H1 (cell line): ENCODE data around the gene WDR90. TPM values are rescaled to one million over a fixed set of nuclear protein-coding genes. Genes with fewer than 3 reads are reported as not detected.

Experiments
- CTCF ChIA-PET: fragments of 300-600 bp; sonication (Branson Sonifier 250); formaldehyde crosslinking; loops from one replicate; lab custom pipeline; 2021; ENCODE audit not compliant: partially characterized antibody; lab: Charles Lee
- POLR2A ChIA-PET: fragments of 300-600 bp; sonication (Branson Sonifier 250); formaldehyde crosslinking; loops from one replicate; lab custom pipeline; 2021; ENCODE audit warnings: inconsistent platforms; ENCODE audit not compliant: partially characterized antibody; lab: Charles Lee
- DNase-seq, 2 experiments: peaks; one replicate each; pipeline versions ENCODE4 v3.0.0 to v3.0.0-alpha.2; 2010 to 2022; ENCODE audit warnings: low spot score in 2 of 2, low read depth in 1 of 2, mixed read lengths in 1 of 2
- FAIRE-seq: peaks from 2 replicates; lab custom pipeline; 2011; peaks lifted over from hg19 to GRCh38; lab: Jason Lieb, UNC
- H2AFZ ChIP-seq: 2 replicates; pipeline ENCODE4 v1.8.1; 2012; ENCODE audit warnings: low read length, inconsistent platforms
- H2AK5ac ChIP-seq: 2 replicates; pipeline ENCODE4 v1.6.1; 2013; ENCODE audit warnings: low read depth, low read length
- H2BK120ac ChIP-seq: replicated peaks from 2 replicates; pipeline ENCODE3; 2013; ENCODE audit warnings: low read depth, low read length, inconsistent platforms
- H2BK12ac ChIP-seq: 2 replicates; pipeline ENCODE4 v1.6.1; 2013; ENCODE audit warnings: low read depth, low read length
- H2BK15ac ChIP-seq: 2 replicates; pipeline ENCODE4 v1.6.1; 2013; ENCODE audit warnings: low read length
- H2BK20ac ChIP-seq: 2 replicates; pipeline ENCODE4 v1.6.1; 2013; ENCODE audit warnings: low read length
- H2BK5ac ChIP-seq: 2 replicates; pipeline ENCODE4 v1.6.1; 2013; ENCODE audit warnings: low read depth, low read length
- H3K14ac ChIP-seq: 2 replicates; pipeline ENCODE4 v1.6.1; 2013; ENCODE audit warnings: inconsistent platforms; ENCODE audit not compliant: insufficient read length
- H3K18ac ChIP-seq: 2 replicates; pipeline ENCODE4 v1.6.1; 2013; ENCODE audit warnings: low read length; ENCODE audit errors: extremely low read depth
- H3K23ac ChIP-seq: 2 replicates; pipeline ENCODE4 v1.6.1; 2013; ENCODE audit warnings: inconsistent platforms; ENCODE audit not compliant: insufficient read length
- H3K23me2 ChIP-seq: 2 replicates; pipeline ENCODE4 v1.6.1; 2013; ENCODE audit warnings: low read depth, low read length
- H3K27ac ChIP-seq: 2 replicates; pipeline ENCODE4 v1.6.1; 2011; ENCODE audit warnings: low read depth, low read length, inconsistent platforms
- H3K27me3 ChIP-seq, 4 experiments: replicated peaks in 1 of 4; 1 replicate in 1 of 4; 2 replicates in 3 of 4; pipeline versions ENCODE4 v1.6.1 to v1.8.1; 2011 to 2013; ENCODE audit warnings: low read length in 3 of 4, mild to moderate bottlenecking in 3 of 4, inconsistent platforms in 2 of 4, mixed read lengths in 2 of 4, moderate library complexity in 1 of 4; ENCODE audit not compliant: control insufficient read depth in 3 of 4, insufficient read depth in 3 of 4; ENCODE audit errors: extremely low read depth in 1 of 4
- H3K36me3 ChIP-seq, 4 experiments: 2 replicates each; pipeline versions ENCODE4 v1.6.1 to v1.8.1; 2011 to 2013; ENCODE audit warnings: mild to moderate bottlenecking in 4 of 4, low read length in 3 of 4, moderate library complexity in 2 of 4, control low read depth in 1 of 4, inconsistent platforms in 1 of 4; ENCODE audit not compliant: insufficient read depth in 4 of 4, control insufficient read depth in 2 of 4
- H3K4ac ChIP-seq: replicated peaks from 2 replicates; pipeline ENCODE3; 2013; ENCODE audit warnings: low read length, low read depth, mixed read lengths, inconsistent platforms; ENCODE audit not compliant: insufficient read length
- H3K4me1 ChIP-seq, 4 experiments: replicated peaks in 1 of 4; 1 replicate in 1 of 4; 2 replicates in 3 of 4; pipeline versions ENCODE4 v1.6.1 to v1.8.1; 2011 to 2013; ENCODE audit warnings: low read length in 3 of 4, inconsistent platforms in 2 of 4, mixed read lengths in 1 of 4; ENCODE audit not compliant: insufficient read depth in 4 of 4, control insufficient read depth in 3 of 4
- H3K4me2 ChIP-seq, 2 experiments: 2 replicates each; pipeline versions ENCODE4 v1.6.1 to v1.8.1; 2011 to 2013; ENCODE audit warnings: low read depth in 2 of 2, low read length in 2 of 2, control low read depth in 1 of 2, inconsistent platforms in 1 of 2, mild to moderate bottlenecking in 1 of 2; ENCODE audit not compliant: insufficient read depth in 1 of 2
- H3K4me3 ChIP-seq, 4 experiments: fragments of 200-600, 300-600 bp in 1 of 4; sonication (generic), shearing (Covaris generic), sonication (Bioruptor Twin) in 1 of 4; 2 replicates each; pipeline versions ENCODE4 v1.5.1 to v1.8.1; 2011 to 2016; ENCODE audit warnings: low read length in 4 of 4, low read depth in 3 of 4, control low read depth in 2 of 4, inconsistent platforms in 2 of 4, mild to moderate bottlenecking in 2 of 4, mixed read lengths in 1 of 4, moderate library complexity in 1 of 4; ENCODE audit not compliant: insufficient read depth in 2 of 4; ENCODE audit errors: extremely low read depth in 1 of 4
- H3K56ac ChIP-seq: replicated peaks from 2 replicates; pipeline ENCODE3; 2013; ENCODE audit warnings: low read depth, mild to moderate bottlenecking, mixed read lengths, low read length, inconsistent platforms; ENCODE audit not compliant: insufficient read length
- H3K79me1 ChIP-seq: 2 replicates; pipeline ENCODE4 v1.6.1; 2013; ENCODE audit warnings: low read depth, low read length, control low read depth
- H3K79me2 ChIP-seq, 2 experiments: 2 replicates each; pipeline versions ENCODE4 v1.6.1 to v1.8.1; 2012 to 2013; ENCODE audit warnings: low read length in 2 of 2, mild to moderate bottlenecking in 2 of 2, inconsistent platforms in 1 of 2; ENCODE audit not compliant: insufficient read depth in 2 of 2, control insufficient read depth in 1 of 2
- H3K9ac ChIP-seq, 4 experiments: replicated peaks in 1 of 4; 1 replicate in 1 of 4; 2 replicates in 3 of 4; pipeline versions ENCODE4 v1.6.1 to v1.8.1; 2011 to 2013; ENCODE audit warnings: low read depth in 3 of 4, low read length in 3 of 4, control low read depth in 2 of 4, mild to moderate bottlenecking in 2 of 4, moderate library complexity in 2 of 4, inconsistent platforms in 1 of 4; ENCODE audit errors: extremely low read depth in 1 of 4
- H3K9me3 ChIP-seq, 2 experiments: 2 replicates each; pipeline versions ENCODE4 v1.6.1 to v1.8.1; 2012 to 2013; ENCODE audit warnings: mild to moderate bottlenecking in 2 of 2, moderate library complexity in 2 of 2, control low read depth in 1 of 2, inconsistent platforms in 1 of 2, low read depth in 1 of 2, low read length in 1 of 2, mixed read lengths in 1 of 2; ENCODE audit not compliant: insufficient read depth in 2 of 2
- H4K20me1 ChIP-seq, 2 experiments: replicated peaks in 1 of 2; 2 replicates each; pipeline versions ENCODE3 to v1.8.1; 2011 to 2013; ENCODE audit warnings: inconsistent platforms in 2 of 2, low read length in 2 of 2, mild to moderate bottlenecking in 1 of 2; ENCODE audit not compliant: insufficient read depth in 2 of 2, control insufficient read depth in 1 of 2
- H4K5ac ChIP-seq: 2 replicates; pipeline ENCODE4 v1.6.1; 2013; ENCODE audit warnings: low read length, low read depth, mixed read lengths, inconsistent platforms; ENCODE audit not compliant: insufficient read length
- H4K8ac ChIP-seq: 2 replicates; pipeline ENCODE4 v1.8.0; 2013; ENCODE audit warnings: mild to moderate bottlenecking, moderate library complexity, low read length, inconsistent platforms; ENCODE audit not compliant: insufficient read depth; ENCODE audit errors: extremely low read depth
- H4K91ac ChIP-seq: replicated peaks from 2 replicates; pipeline ENCODE3; 2013; ENCODE audit warnings: low read length, mixed read lengths, inconsistent platforms; ENCODE audit not compliant: insufficient read length
- ATF3 ChIP-seq: IDR thresholded peaks from 2 replicates; pipeline ENCODE4 v1.6.1; 2011; ENCODE audit warnings: low read depth, mild to moderate bottlenecking, low read length; ENCODE audit not compliant: insufficient read depth
- BRCA1 ChIP-seq: IDR thresholded peaks from 2 replicates; pipeline ENCODE4 v1.6.1; 2012; ENCODE audit warnings: low read depth, low read length, improper control_type of control experiment
- CEBPB ChIP-seq: IDR thresholded peaks from 2 replicates; pipeline ENCODE4 v1.6.1; 2012; ENCODE audit warnings: low read depth, low read length
- JUN ChIP-seq: IDR thresholded peaks from 2 replicates; pipeline ENCODE4 v1.6.1; 2011; ENCODE audit warnings: low read depth, mild to moderate bottlenecking, improper control_type of control experiment, low read length
- PHF8 ChIP-seq: fragments of 200-600 bp; sonication (generic); conservative IDR thresholded peaks from 2 replicates; pipeline ENCODE4 v1.7.1; 2012; ENCODE audit warnings: low read depth, mild to moderate bottlenecking, inconsistent platforms, low read length, moderate library complexity
- USF2 ChIP-seq: IDR thresholded peaks from 2 replicates; pipeline ENCODE4 v1.6.1; 2011; ENCODE audit warnings: low read length, improper control_type of control experiment
- WGBS, 2 experiments: shearing (Covaris generic) in 1 of 2; methylation state at CpG; one replicate each; pipeline versions ENCODE4 v1.1.6 to v1.1.7; 2013 to 2015; ENCODE audit warnings: low lambda C conversion rate in 2 of 2, mixed read lengths in 2 of 2, inconsistent platforms in 1 of 2, low coverage in 1 of 2, missing lambda C conversion rate in 1 of 2; ENCODE audit not compliant: insufficient replicate concordance in 2 of 2, insufficient coverage in 1 of 2, insufficient read length in 1 of 2; ENCODE audit errors: extremely low coverage in 1 of 2, missing lambda C conversion rate in 1 of 2; 5-methylcytosine and 5-hydroxymethylcytosine counted together
- polyA plus RNA-seq, 7 experiments: library from polyadenylated mRNA; depleted of rRNA in 3 of 7; stranded (reverse) in 5 of 7; unstranded in 2 of 7; fragments of >200 nt in 5 of 7; fragments of 200-250 nt in 2 of 7; gene quantifications; 1 replicate in 5 of 7; 2 replicates in 1 of 7; 4 replicates in 1 of 7; pipeline versions ENCODE4 v1.2.1 to v1.2.3, GENCODE V29; 2011 to 2013; ENCODE audit warnings: missing spikeins in 2 of 7, mixed read lengths in 2 of 7
- total RNA-seq: library from RNA; stranded (reverse); fragmentation: NEBNext Ultra II Directional; extraction: Animal tissue kit (Norgen Biotek cat#: 25700); gene quantifications from 2 replicates; pipeline ENCODE4 v1.2.1, GENCODE V29; 2021

WDR90 gene
- total and polyA plus RNA-seq, 2 of the 8 experiments (the other 6 are each of a cell fraction or from before 2014, with no cell fraction given), result 24.0 to 47.2 TPM

GRCh38 chr16:673399-673991 is 24.3 kb downstream of the WDR90 start:
- Histone ChIP-seq H3K4me2 (no peak overlapping the region), H2AFZ (no peak overlapping the region), H3K18ac (no peak overlapping the region), H3K27ac (no peak overlapping the region), H3K4me1 (peaks cover 0 to 29% (median 25%) of the 10 kb centered on the region in 4 experiments; a peak in 6 of 7 replicates), H2AK5ac (no peak overlapping the region), H3K4me3 (no peak overlapping the region), H3K14ac (no peak overlapping the region), H3K9me3 (no peaks in the 10 kb centered on the region), H3K79me2 (peaks cover 0 to 11% of the 10 kb centered on the region in 2 experiments; a peak in 1 of 4 replicates), H3K9ac (no peak overlapping the region), H2BK5ac (no peak overlapping the region), H4K5ac (no peak overlapping the region), H2BK12ac (no peak overlapping the region), H3K23me2 (peaks cover 12% of the 10 kb centered on the region), H2BK20ac (no peak overlapping the region), H4K91ac (no peak overlapping the region), H3K23ac (no peak overlapping the region), H2BK120ac (no peak overlapping the region), H4K20me1 (peaks cover 5 to 28% of the 10 kb centered on the region in 2 experiments), H3K56ac (no peak overlapping the region), H3K4ac (no peak overlapping the region), H4K8ac (no peak overlapping the region), H2BK15ac (no peak overlapping the region), H3K36me3 (peaks cover 14 to 44% (median 33%) of the 10 kb centered on the region in 4 experiments), H3K79me1 (peaks cover 11% of the 10 kb centered on the region), H3K27me3 (peaks cover 0 to 2% (median 0%) of the 10 kb centered on the region in 4 experiments; a peak in 2 of 7 replicates)
- POLR2A ChIA-PET, result interaction anchor here (0.7 to 17.4 kb wide), 8 partner anchors 5 to 44 kb away, joined by 3 to 214 read pairs (median 6); partner anchors contain the start of genes JMJD8, METRN, RHBDL1 and RHOT2
- FAIRE-seq, result no peak
- WGBS, 2 experiments, result 95% methylated on average over 18 of the region's 18 CpGs; no CpG with 5 or more reads in 1 of the 2 experiments
- DNase-seq, result no peak
- CTCF ChIA-PET, result interaction anchor here (0.9 to 12.0 kb wide), 8 partner anchors 13 to 281 kb away, joined by 3 to 75 read pairs (median 4); partner anchors contain the start of genes CIAO3 and WDR24
- no peak for TF ChIP-seq BRCA1
- no peak for TF ChIP-seq USF2
- TF ChIP-seq CEBPB, result no peak
- no peak for TF ChIP-seq ATF3
- no peak for TF ChIP-seq PHF8
- TF ChIP-seq JUN, result no peak
